GM12878 (cell line): ENCODE data around the gene TRAPPC3. TPM values are rescaled to one million over a fixed set of nuclear protein-coding genes. Genes with fewer than 3 reads are reported as not detected.

Source experiments
- ATAC-seq: fragments of 200-7000 bp; cut with Tn5 transposase; 3 replicates; pipeline ENCODE4 v1.9.1; 2020; ENCODE audit warnings: mild to moderate bottlenecking, moderate library complexity
- BruUV-seq: library from RNA; stranded (reverse); fragments of 400-500 nt; replicated peaks from 2 replicates; lab custom pipeline; 2021; lab: Mats Ljungman, UMichigan
- CTCF ChIA-PET: fragments of 300-600 bp; sonication (Branson Sonifier 250); formaldehyde crosslinking; extraction: SDS; loops from one replicate; lab custom pipeline; 2021; ENCODE audit warnings: inconsistent platforms; lab: Yijun Ruan, JAX
- POLR2A ChIA-PET: fragments of 350-600 bp; formaldehyde crosslinking; extraction: SDS; loops from one replicate; lab custom pipeline; 2021; ENCODE audit warnings: inconsistent platforms; lab: Charles Lee
- RAD21 ChIA-PET: fragments of 300-600 bp; sonication (Branson Sonifier 250); formaldehyde crosslinking; loops from one replicate; lab custom pipeline; 2023; ENCODE audit warnings: antibody characterized with exemption; ENCODE audit not compliant: unreplicated experiment; lab: Charles Lee
- SMC1A ChIA-PET: fragments of 300-600 bp; sonication (Branson Sonifier 250); formaldehyde crosslinking; loops from one replicate; lab custom pipeline; 2023; ENCODE audit not compliant: unreplicated experiment, uncharacterized antibody; lab: Charles Lee
- DNase-seq: peaks from one replicate; pipeline ENCODE4 v3.0.0-alpha.2; 2011; ENCODE audit warnings: low read depth, low spot score
- FAIRE-seq: peaks from 3 replicates; lab custom pipeline; 2011; peaks lifted over from hg19 to GRCh38; lab: Jason Lieb, UNC
- H2AFZ ChIP-seq: 2 replicates; pipeline ENCODE4 v1.6.0; 2011; ENCODE audit warnings: low read depth, low read length, control low read depth; ENCODE audit not compliant: control insufficient read depth
- H3K27ac ChIP-seq: 2 replicates; pipeline ENCODE4 v1.5.1; 2011; ENCODE audit warnings: control low read depth; ENCODE audit not compliant: control insufficient read depth, insufficient read depth
- H3K27me3 ChIP-seq, 2 experiments: replicated peaks in 1 of 2; 2 replicates each; pipeline versions ENCODE4 v1.6.0 to v1.6.1; 2011; ENCODE audit warnings: low read length in 1 of 2; ENCODE audit not compliant: control insufficient read depth in 2 of 2, insufficient read depth in 2 of 2
- H3K36me3 ChIP-seq, 2 experiments: 2 replicates each; pipeline ENCODE4 v1.5.1; 2011; ENCODE audit warnings: low read length in 1 of 2; ENCODE audit not compliant: control insufficient read depth in 2 of 2, insufficient read depth in 2 of 2
- H3K4me1 ChIP-seq: 2 replicates; pipeline ENCODE4 v1.6.1; 2011; ENCODE audit warnings: mild to moderate bottlenecking, low read length, moderate library complexity, mixed read lengths; ENCODE audit not compliant: control insufficient read depth, insufficient read depth
- H3K4me2 ChIP-seq: 2 replicates; pipeline ENCODE4 v1.6.0; 2011; ENCODE audit warnings: control low read depth; ENCODE audit not compliant: control insufficient read depth, insufficient read depth
- H3K4me3 ChIP-seq: fragments of 200-600 bp; sonication (generic); 2 replicates; pipeline ENCODE4 v1.5.1; 2016
- H3K79me2 ChIP-seq: 2 replicates; pipeline ENCODE4 v1.6.0; 2011; ENCODE audit warnings: low read length; ENCODE audit not compliant: control insufficient read depth, insufficient read depth
- H3K9ac ChIP-seq: 2 replicates; pipeline ENCODE4 v1.8.0; 2011; ENCODE audit warnings: low read length, control low read depth, mixed read lengths; ENCODE audit not compliant: control insufficient read depth, insufficient read depth
- H3K9me3 ChIP-seq: replicated peaks from 3 replicates; pipeline ENCODE4 v1.5.1; 2011; ENCODE audit warnings: mild to moderate bottlenecking, low read length; ENCODE audit not compliant: control insufficient read depth, insufficient read depth
- H4K20me1 ChIP-seq: 2 replicates; pipeline ENCODE4 v1.6.0; 2011; ENCODE audit not compliant: control insufficient read depth, insufficient read depth
- CBFB ChIP-seq: IDR thresholded peaks from 2 replicates; pipeline ENCODE4 v1.6.1; 2016; ENCODE audit warnings: antibody characterized with exemption, low read depth
- HCFC1 ChIP-seq: fragments of 150-350 bp; IDR thresholded peaks from 2 replicates; pipeline ENCODE4 v1.6.1; 2014; ENCODE audit warnings: low read length
- MYC ChIP-seq: IDR thresholded peaks from 2 replicates; pipeline ENCODE4 v1.6.1; 2011; ENCODE audit warnings: mild to moderate bottlenecking, low read length, moderate library complexity, inconsistent platforms; ENCODE audit not compliant: insufficient read depth, insufficient replicate concordance, insufficient read length, severe bottlenecking
- NFYB ChIP-seq: IDR thresholded peaks from 2 replicates; pipeline ENCODE4 v1.6.1; 2011; ENCODE audit warnings: low read depth, mild to moderate bottlenecking, low read length, improper control_type of control experiment, moderate library complexity; ENCODE audit not compliant: insufficient read depth
- PML ChIP-seq: IDR thresholded peaks from 2 replicates; pipeline ENCODE4 v1.6.1; 2012; ENCODE audit warnings: low read length, inconsistent platforms
- RFX5 ChIP-seq: IDR thresholded peaks from 2 replicates; pipeline ENCODE4 v1.6.1; 2011; ENCODE audit warnings: low read depth, low read length, improper control_type of control experiment
- SKIL ChIP-seq: fragments of 450-650 bp; IDR thresholded peaks from 2 replicates; pipeline ENCODE4 v1.6.1; 2017; ENCODE audit warnings: mild to moderate bottlenecking, low read depth, inconsistent platforms; ENCODE audit not compliant: poor library complexity, severe bottlenecking
- SPI1 ChIP-seq: IDR thresholded peaks from 2 replicates; pipeline ENCODE4 v1.6.1; 2011; ENCODE audit warnings: low read depth, mild to moderate bottlenecking, low read length, moderate library complexity, borderline replicate concordance; ENCODE audit not compliant: insufficient read depth
- SREBF1 ChIP-seq: IDR thresholded peaks from 2 replicates; pipeline ENCODE4 v1.6.1; 2012; ENCODE audit warnings: mild to moderate bottlenecking, low read length
- WGBS: methylation state at CpG from one replicate; pipeline ENCODE4 v1.1.6; 2016; ENCODE audit warnings: low lambda C conversion rate; ENCODE audit not compliant: insufficient replicate concordance, insufficient coverage; ENCODE audit errors: missing lambda C conversion rate; 5-methylcytosine and 5-hydroxymethylcytosine counted together
- in situ Hi-C: fragments of 300-500 bp; cut with MboI; formaldehyde crosslinking; loops from 9 replicates; pipeline ENCODE4 v1.14.3; 2018; ENCODE audit warnings: mixed read lengths
- intact Hi-C: fragments of 100-400 bp; cut with micrococcal nuclease; formaldehyde crosslinking; loops from one replicate; pipeline ENCODE4 v1.14.2; 2022; ENCODE audit not compliant: unreplicated experiment
- polyA plus RNA-seq, 11 experiments: library from polyadenylated mRNA; depleted of rRNA in 4 of 11; unstranded in 6 of 11; stranded (reverse) in 5 of 11; fragments of >200 nt; fragmentation: Nextera tagmentation in 4 of 11; fragmentation: Illumina TruSeq in 1 of 11; extraction: Ambion mirVana in 4 of 11; extraction: Trizol in 1 of 11; gene quantifications; 1 replicate in 1 of 11; 2 replicates in 10 of 11; pipeline versions ENCODE4 v1.2.1 to v1.2.3, GENCODE V29; 2011 to 2016; ENCODE audit warnings: inconsistent platforms in 2 of 11, missing spikeins in 2 of 11, low read depth in 1 of 11
- total RNA-seq, 4 experiments: library from RNA; depleted of rRNA in 3 of 4; stranded (reverse); fragments of >200 nt in 3 of 4; fragmentation: Illumina TruSeq in 1 of 4; extraction: Trizol in 1 of 4; gene quantifications; 2 replicates each; pipeline versions ENCODE4 v1.2.1 to v1.2.3, GENCODE V29; 2013 to 2021
- TF ChIP-seq, protein P1 (sequence below): fragments of 450-650 bp; IDR thresholded peaks from 2 replicates; pipeline ENCODE4 v1.6.1; 2017; ENCODE audit warnings: mild to moderate bottlenecking, moderate library complexity

TRAPPC3 gene
- total and polyA plus RNA-seq, 10 of the 15 experiments (the other 5 are each of a cell fraction or from before 2014, with no cell fraction given) = 14.7 to 122 (median 70.5) TPM

GRCh38 chr1:36116901-36117300 is 32.4 kb downstream of the TRAPPC3 start:
- TF ChIP-seq SKIL = no peak
- no peak for TF ChIP-seq CBFB
- TF ChIP-seq SREBF1 = no peak
- TF ChIP-seq NFYB = no peak
- ATAC-seq (no peak), FAIRE-seq (no peak), DNase-seq (no peak)
- Histone ChIP-seq H4K20me1 (no peaks in the 10 kb centered on the region), H3K4me2 (no peak overlapping the region), H3K4me1 (no peaks in the 10 kb centered on the region), H2AFZ (no peak overlapping the region), H3K9ac (no peak overlapping the region), H3K36me3 (no peaks in the 10 kb centered on the region), H3K79me2 (no peaks in the 10 kb centered on the region), H3K9me3 (no peaks in the 10 kb centered on the region), H3K4me3 (no peak overlapping the region), H3K27me3 (no peaks in the 10 kb centered on the region; a peak in 2 of 4 replicates), H3K27ac (no peak overlapping the region)
- ChIA-PET POLR2A (no interaction called here), CTCF (interaction anchor here (1.0 kb wide), 1 partner anchor 18 kb away, joined by 4 read pairs; no protein-coding TSS in a partner anchor), RAD21 (interaction anchor here (0.9 to 1.3 kb wide), 3 partner anchors 14 to 71 kb away, joined by 3 to 4 read pairs (median 3); no protein-coding TSS in a partner anchor), SMC1A (interaction anchor here (1.0 kb wide), 1 partner anchor 18 kb away, joined by 3 read pairs; no protein-coding TSS in a partner anchor)
- in situ Hi-C loops = no loop called here
- 51% methylated on average over 5 of the region's 5 CpGs for WGBS
- intact Hi-C loops = no loop called here
- BruUV-seq = no TSS peak

GRCh38 chr1:36115931-36116330 is 33.4 kb downstream of the TRAPPC3 start:
- POLR2A ChIA-PET = no interaction called here
- BruUV-seq = no TSS peak
- TF ChIP-seq, protein P1, sequence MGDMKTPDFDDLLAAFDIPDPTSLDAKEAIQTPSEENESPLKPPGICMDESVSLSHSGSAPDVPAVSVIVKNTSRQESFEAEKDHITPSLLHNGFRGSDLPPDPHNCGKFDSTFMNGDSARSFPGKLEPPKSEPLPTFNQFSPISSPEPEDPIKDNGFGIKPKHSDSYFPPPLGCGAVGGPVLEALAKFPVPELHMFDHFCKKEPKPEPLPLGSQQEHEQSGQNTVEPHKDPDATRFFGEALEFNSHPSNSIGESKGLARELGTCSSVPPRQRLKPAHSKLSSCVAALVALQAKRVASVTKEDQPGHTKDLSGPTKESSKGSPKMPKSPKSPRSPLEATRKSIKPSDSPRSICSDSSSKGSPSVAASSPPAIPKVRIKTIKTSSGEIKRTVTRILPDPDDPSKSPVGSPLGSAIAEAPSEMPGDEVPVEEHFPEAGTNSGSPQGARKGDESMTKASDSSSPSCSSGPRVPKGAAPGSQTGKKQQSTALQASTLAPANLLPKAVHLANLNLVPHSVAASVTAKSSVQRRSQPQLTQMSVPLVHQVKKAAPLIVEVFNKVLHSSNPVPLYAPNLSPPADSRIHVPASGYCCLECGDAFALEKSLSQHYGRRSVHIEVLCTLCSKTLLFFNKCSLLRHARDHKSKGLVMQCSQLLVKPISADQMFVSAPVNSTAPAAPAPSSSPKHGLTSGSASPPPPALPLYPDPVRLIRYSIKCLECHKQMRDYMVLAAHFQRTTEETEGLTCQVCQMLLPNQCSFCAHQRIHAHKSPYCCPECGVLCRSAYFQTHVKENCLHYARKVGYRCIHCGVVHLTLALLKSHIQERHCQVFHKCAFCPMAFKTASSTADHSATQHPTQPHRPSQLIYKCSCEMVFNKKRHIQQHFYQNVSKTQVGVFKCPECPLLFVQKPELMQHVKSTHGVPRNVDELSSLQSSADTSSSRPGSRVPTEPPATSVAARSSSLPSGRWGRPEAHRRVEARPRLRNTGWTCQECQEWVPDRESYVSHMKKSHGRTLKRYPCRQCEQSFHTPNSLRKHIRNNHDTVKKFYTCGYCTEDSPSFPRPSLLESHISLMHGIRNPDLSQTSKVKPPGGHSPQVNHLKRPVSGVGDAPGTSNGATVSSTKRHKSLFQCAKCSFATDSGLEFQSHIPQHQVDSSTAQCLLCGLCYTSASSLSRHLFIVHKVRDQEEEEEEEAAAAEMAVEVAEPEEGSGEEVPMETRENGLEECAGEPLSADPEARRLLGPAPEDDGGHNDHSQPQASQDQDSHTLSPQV = no peak
- TF ChIP-seq SPI1 = no peak
- no peak for TF ChIP-seq MYC
- no peak for TF ChIP-seq PML
- TF ChIP-seq RFX5 = no peak
- TF ChIP-seq HCFC1 = no peak

More at GRCh38 chr1:36115931-36116330, 33.4 kb downstream of the TRAPPC3 start:
- in situ Hi-C loops (no loop called here), intact Hi-C loops (no loop called here)
- RAD21 ChIA-PET = no interaction called here
- no peak overlapping the region for H3K27ac ChIP-seq
- H3K79me2 ChIP-seq = no peaks in the 10 kb centered on the region
- CTCF ChIA-PET = interaction anchor here (1.1 kb wide), 1 partner anchor 18 kb away, joined by 3 read pairs; no protein-coding TSS in a partner anchor
- H3K9me3 ChIP-seq = no peaks in the 10 kb centered on the region
- no peak overlapping the region for H3K4me3 ChIP-seq
- no peak for DNase-seq
- ATAC-seq = peak; percentile 41
- no peak overlapping the region for H2AFZ ChIP-seq
- H3K27me3 ChIP-seq = no peaks in the 10 kb centered on the region; a peak in 2 of 4 replicates
- SMC1A ChIA-PET = no interaction called here
- H3K4me2 ChIP-seq = no peak overlapping the region
- 41% methylated on average over 4 of the region's 5 CpGs for WGBS
- no peaks in the 10 kb centered on the region for H3K4me1 ChIP-seq
- no peak for FAIRE-seq
- H4K20me1 ChIP-seq = no peaks in the 10 kb centered on the region
- H3K9ac ChIP-seq = no peak overlapping the region
- H3K36me3 ChIP-seq = no peaks in the 10 kb centered on the region
